Stimulated activated CD8-positive, alpha-beta memory T cell treated with anti-CD3 and anti-CD28 coated beads, Interleukin-12 subunit alpha, Interleukin-12 subunit beta, amount 100 ng/mL, for 24 hours (primary cell): ENCODE data around the gene STK10.
"Not testable (repeated sequence)": the region's sequence is repeated elsewhere in the genome, so short reads cannot be mapped to it uniquely, and the experiment has no call there.

Experiments
- DNase-seq: peaks from one replicate; pipeline ENCODE4 v3.0.0-alpha.2; 2020; ENCODE audit errors: extremely low read depth

Gene STK10

DNA sequence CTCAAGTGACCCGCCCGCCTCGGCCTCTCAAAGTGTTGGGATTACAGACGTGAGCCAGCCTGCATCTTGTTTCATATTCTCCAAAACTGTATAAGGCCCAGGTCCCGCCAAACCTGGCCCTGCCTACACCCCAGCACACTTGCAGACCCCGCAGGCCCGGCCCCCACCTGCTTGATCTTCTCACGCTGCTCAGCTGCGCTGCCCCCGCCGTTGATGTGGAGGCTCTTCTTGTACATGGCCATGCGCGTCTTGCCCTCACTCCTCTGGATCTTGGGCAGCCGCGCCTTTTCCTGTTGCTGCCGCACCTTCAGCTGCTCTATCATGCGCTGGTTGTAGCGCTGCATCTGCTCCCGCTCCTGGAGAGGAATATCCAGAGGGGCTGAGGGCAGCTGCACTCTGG is 132.6 kb downstream of the STK10 start:
- DNase-seq = no peak

DNA sequence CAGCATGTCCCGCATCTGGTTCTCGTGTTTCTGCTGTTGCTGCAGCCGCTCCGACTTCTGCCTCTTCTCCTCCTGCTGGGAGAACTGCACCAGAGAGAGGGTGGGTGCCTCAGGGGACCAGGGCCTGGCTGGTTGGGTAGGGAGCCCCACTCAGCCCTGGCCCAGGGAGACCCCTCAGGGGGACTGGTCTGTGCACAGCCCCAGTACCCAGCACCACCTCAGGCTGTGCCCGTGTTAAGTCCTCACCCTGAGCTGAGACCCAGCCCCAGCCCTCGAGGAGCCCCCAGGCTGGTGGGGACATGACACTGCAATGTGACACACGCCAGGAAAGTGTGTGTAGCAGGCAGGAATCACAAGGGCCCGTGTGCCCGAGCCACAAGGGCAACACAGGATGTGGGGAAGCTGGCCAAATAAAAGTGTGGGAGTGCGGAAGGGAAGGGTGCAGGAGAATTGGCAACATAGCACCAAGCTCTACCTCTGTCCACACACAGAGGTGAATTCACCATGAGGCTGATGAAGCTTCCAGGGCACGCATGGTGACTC is 133.3 kb downstream of the STK10 start:
- DNase-seq = no peak

DNA sequence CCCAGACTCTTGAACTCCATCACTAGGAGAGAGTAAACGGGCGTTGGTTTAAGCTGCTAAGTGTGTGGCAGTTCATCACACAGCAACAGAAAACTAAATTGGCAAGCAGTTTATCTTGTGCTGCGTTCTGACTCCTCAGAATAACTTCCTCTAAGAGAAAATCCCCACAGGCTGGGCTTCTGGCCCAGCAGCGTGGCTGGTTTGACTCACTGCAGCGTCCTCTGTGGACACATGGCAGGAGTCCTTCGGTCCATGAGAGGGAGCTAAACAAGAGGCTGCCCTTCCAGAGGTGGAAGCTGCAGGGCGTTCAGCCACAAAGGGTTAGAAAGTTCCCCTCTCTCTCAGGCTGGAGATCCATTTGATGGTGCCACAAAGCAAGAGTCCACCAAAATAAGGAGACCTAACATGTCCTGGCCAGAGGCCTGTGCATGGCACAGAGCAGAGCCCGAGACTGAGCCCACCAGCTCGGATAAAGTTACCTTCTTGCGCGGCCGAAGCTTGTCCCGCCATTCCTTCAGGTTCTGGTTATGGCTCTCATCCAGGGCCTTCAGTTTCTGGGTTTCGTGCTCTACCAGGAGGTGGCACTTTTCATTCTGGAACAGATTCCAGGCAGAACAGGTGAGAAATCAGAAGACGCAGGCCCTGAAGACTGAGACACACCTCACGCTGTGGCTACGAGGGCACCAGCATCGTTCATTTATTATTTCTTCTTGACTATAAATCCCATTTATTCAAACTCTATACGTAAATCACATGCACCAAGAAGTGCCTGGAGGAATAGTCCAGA is 135.4 kb downstream of the STK10 start:
- no peak for DNase-seq

DNA sequence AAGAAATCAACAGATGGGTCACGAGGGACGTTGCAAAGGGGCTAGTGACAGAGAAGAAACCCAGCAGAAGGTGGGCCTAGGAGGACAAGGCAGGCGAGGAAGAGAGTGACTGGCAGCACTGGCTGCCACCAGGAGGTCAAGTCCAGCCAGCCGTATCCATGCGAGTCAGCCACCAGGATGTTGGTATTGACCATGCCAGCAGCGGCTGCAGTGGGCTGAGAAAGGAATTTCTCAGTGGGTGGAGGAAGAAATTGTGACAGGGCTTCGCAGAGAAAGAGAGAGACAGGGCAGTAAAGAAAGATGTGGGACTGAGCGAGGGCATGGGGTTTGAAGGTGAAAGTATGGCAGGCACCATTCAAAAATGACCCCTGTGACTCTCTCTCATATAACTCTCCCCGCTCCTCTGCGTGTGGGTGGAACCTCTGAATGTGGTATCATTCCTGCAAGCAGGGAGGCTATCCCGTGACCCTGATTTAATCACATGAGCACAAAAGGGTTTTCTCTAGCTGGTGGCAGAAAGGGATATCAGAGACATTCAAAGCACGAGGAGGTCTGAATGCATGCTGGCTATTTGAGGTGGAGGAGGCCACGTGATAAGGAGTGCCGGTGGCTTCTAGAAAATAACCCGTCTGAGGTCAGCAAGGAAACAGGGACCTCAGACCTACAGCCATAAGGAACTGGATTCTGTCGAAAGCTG is 136.2 kb downstream of the STK10 start:
- no peak for DNase-seq

DNA sequence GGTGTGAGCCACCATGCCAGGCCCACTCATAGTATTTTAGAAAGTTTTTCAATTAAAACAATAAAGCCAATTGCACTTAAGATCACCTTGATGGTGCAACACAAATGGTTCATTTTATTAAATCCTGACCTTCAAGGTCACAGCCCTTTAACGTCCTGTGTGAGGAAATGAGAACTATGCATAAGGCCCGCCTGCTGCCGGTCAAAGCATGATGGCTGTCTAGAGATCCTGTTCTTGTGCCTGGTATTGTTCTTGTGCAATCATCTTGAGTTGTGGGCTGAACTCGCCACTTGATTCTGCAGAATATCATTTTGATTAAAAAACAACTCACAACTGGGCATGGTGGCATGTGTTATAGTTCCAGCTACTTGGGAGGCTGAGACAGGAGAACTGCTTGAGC is 137.9 kb downstream of the STK10 start:
- DNase-seq = no peak

DNA sequence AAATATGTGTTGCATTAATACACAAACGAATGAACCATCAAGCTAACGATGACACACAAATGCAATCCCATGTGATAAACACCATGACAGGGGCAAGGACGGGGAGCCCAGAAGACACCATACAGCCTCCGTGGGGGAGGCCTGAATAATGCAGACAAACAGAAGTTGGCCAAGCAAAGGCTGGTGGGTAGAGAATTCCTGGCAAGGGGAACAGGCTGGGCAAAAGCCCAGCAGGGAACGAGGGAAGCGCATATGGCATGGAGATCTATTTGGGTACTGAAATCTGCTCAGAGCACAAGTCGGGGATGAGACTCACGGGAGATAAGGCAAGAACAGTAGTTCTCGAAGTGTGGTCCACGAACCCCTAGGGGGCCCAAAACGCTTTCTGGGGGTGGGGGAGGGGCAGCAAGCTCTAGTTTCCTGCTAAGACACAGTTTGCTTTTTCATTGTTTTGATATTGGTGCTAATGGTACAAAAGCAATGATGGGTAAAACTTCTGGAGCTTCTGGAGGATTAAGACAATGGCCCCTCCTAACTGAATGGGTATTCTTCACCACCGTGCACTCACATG is 138.7 kb downstream of the STK10 start:
- no peak for DNase-seq

DNA sequence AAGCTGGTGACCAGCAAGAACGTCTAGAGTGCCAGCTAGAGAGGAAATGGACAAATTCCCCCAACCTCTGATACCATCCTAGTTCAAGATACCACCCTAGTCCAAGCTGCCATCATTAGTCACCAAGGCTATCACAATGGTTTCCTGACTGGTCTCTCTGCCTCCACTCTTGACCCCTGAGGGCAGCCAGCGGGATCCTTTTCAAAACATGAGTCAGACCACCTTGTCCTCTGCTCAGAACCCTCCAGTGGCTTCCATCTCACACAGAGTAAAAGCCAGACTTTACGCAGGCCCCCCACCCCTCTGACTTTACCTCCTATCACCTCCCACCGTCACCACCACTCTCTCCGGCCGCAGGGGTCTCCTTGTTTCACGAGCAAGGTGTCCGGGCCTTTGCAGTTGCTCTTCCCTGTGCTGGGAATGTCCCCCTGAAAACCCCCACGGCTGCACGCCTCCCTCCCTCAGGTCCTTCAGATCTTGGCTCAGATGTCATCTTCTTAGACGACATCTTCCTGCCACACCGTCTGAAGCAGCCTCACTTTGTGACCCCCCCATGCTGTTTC is 139.4 kb downstream of the STK10 start:
- no peak for DNase-seq

DNA sequence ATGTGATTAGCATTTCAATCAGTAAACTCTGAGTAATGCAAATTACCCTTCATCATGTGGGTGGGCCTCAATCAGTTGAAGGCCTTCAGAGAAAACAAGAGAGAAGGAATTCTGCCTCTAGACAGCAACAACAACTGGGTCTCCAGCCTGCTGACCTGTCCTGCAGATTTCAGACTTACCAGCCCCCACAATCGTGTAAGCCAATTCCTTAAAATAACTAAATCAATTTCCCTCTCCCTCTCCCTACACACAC is 139.9 kb downstream of the STK10 start:
- no peak for DNase-seq

DNA sequence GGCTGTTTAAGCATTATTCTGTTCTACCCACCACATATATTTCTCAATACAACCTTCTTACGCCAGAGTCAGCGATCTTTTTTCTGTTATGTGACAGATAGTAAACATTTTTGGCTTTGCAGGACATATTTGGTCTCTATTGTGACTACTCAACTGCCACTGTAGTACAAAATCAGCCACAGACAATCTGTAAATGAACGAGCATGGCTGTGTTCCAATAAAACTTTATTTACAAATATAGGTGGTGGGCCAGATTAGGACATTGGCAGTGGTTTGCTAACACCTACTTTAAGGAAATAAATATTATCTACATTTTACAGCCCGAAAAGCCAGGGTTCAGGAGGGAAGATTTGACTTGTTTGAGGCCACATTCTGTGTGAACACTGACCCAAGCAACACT is 141.4 kb downstream of the STK10 start:
- DNase-seq = no peak

DNA sequence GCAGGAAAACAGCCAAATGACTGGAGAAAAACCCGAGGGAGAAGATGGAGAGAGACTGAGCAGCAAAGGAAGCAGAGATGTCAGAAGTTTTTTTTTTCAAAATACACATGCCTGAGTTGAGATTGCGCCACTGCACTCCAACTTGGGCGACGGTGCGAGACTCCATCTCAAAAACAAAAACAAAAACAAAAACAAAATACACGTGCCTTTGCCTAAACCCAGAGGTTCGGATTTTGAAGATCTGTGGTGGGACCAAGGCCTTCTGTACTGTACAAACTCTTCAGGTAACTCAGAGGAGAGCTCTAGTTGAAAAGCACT is 142.8 kb downstream of the STK10 start:
- DNase-seq = no peak

DNA sequence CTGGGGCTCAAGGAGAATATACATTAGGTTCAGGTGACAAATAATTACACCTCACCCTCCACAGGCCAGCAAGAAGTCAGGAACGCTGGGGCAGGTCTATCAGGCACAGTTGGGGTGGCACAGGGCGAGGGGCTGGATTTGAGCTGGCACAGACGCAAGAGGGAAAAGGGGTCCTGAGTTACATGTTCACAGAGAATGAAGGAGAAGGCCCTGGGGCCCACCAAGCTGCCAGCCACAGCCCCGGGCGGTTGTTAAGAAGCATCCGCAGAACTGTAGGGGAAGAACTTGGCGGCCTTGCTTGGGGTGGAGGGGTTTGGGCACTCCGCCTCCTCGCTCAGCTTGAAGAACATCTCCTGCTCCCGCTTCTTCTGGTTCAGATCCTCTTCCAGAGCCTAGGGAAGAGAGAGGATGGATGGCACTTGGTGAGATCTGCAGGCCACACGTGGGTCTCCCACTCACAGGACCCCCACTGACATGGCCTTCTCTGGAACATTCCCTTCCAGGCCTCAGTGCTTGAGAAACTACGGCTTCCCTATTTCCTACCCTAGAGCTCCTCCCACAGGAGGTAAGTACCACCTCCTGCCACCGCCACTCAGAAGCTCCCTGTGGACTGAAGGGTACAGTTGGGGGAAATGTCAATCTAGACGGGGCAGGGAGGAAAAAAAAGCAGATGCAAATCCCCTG is 143.3 kb downstream of the STK10 start:
- DNase-seq = no peak

DNA sequence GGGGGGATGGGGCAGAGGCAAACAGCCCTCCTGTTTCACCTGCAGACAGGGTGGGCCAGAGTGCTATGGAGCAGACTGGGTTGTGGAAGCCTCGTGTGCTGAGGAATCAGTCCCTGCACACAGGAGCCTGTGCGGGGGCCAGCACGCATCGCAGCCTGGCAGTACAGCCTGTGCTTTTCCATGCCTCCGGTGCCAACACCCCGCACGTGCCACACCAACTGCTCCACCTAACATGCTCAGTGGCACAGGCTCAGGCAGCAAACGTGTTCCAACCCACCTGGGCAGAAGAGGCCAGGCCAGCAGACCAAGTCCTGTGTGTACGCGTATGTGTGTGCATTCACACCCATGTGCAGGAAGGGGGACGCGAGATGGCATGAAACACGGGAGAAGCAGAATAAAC is 144.2 kb downstream of the STK10 start:
- DNase-seq = no peak

DNA sequence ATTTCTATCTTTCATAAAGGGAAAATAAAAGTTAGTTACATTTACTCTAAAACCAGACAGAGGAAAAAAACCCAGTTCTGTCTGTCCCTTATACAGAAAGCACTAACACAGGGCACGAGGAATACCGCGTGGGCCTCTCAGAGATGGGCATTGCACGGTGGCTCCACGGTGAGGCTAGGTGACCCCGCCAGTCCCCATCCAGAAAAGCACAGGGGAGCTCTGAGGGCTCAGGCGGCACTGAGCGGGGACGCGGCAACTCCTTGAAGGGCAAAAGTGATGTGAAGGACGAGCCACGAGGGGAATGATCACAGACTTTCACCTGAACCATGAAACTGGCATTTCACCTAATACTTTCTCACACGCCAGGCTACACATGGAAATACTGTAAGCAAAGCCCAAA is 145.8 kb downstream of the STK10 start:
- DNase-seq = no peak

DNA sequence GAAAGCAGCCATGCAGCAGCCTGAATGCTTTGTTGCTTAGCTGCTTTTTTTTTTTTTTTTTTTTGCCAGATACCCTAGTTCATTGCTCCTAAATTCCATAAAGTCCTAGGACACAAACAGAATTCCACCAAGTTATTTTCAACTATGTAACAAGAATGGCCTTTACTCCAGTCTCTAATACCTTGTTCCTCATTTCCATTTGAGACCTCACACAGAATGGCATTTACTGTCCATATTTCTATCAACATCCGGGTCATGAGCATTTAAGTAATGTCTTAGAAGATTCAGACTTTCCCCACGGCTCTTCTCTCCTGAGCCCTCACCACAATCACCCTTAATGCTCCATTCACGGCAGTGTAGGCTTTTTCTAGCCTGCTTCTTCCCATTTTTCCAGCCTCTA is 149.9 kb downstream of the STK10 start:
- no peak for DNase-seq

DNA sequence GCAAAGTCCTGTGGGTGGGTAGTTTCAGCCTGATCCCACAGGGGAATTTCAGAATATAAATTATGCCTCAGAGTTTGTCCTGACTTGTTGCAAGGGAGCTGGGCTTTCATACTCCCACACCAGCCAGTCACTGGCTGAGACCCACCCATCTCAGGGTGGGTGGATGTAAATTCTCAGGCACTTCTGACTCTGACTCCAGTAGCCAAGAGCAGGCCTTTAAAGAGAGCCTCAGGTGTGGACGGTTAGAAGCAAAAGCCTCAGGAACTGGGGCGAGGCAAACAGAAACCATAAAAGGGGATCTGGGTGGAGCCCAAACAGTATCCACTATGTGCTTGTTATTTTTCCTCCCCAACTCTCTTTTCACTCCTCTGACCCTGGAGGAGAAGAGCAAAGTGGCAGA is 153.0 kb downstream of the STK10 start:
- no peak for DNase-seq

DNA sequence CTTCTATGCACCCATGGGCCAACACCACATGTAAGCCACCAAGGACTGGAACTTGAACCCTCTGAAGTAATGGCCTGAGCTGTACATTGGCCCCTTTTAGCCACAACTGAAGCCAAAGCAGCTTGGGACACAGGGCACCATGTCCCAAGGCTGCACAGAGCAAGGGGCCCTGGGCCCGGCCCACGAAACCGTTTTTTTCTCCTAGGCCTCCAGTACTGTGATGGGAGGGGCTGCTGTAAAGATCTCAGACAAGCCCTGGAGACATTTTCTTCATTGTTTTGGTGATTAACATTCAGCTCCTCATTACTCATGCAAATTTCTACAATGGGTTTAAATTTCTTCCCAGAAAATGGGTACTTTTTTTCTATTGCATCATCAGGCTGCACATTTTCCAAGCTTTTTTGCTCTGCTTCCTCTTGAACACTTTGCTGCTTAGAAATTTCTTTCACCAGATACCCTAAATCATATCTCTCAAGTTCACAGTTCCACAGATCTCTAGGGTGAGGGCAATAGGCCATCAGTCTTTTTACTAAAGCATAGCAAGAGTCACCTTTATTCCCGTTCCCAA is 156.0 kb downstream of the STK10 start:
- no peak for DNase-seq

DNA sequence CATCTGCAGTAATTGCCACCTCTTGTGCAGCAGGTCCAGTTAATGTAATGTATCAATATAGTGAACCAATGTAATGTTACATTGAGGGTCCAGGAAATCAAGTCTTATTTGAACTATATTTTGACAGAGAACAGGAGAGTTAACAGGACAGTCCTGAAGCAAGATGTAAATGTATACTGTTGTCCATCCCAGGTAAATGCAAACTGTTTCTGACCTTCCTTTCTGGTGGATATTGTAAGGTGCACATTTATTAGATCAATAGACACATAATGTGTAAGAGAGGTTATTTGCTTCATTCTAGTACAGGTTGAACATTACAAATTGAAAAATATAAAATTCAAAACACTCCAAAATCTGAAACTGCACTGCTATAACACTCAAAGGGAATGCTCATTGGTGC is 158.1 kb downstream of the STK10 start:
- DNase-seq = no peak

DNA sequence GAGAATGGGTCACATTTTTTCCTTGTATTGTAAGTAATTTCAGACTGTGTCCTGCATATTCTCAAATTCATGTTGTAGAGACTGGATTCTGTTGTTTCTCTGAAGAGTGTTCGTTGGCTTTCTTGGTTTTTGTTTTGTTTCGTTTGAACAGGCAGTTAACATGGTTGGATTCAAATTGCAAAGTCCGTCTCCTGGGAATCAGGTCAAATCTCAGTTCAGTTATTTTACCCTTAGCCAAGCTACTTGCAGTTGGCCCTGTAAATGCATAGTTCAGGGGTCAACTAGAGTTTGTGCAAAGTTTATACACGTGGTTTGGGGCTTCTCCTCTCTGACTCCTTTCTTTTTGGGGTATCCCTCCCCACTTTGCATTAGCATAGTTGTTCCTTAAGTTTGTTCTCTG is 159.9 kb downstream of the STK10 start:
- DNase-seq = no peak

DNA sequence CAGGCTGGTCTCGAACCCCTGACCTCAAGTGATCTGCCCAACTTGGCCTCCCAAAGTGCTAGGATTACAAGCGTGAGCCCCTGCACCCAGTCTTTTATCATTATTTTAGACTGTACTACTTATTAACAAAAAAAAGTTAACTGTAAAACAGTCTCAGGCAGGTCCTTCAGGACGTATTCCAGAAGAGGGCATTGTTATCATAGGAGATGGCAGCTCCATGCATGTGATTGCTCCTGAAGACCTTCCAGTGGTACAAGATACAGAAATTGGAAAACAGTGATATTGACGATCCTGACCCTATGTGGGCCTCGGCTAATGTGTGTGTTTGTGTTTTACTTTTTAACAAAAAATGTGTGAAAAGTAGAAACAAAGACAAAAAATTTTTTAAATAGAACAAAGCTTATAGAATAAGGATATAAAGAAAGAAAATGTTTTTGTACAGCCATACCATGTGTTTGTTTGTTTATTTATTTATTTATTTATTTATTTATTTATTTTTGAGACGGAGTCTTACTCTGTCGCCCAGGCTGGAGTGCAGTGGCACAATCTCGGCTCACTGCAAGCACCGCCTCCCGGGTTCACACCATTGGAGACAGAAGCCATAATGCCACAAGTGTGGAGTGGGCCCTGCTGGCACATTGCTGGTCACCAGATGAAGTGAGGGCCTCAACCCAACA is 167.8 kb downstream of the STK10 start:
- not testable (repeated sequence) for DNase-seq

DNA sequence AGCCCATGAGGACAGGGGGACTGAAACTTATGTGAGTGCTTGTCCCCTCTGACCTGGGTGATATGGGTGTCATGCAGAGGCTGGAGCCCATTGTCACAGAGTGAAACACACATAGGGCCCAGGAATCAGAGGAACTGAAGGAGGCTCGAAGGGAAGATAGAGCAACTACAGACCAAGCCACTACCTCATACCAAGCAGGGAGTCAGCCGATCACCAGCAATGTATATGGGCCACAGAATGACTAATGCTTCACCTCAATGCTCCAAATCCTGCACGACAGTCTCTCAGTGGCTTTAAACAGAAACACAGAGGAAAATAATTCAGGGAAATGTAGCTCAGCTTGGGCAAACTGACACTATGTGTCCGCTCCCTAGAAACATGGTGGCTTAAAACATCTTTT is 172.7 kb downstream of the STK10 start:
- DNase-seq = no peak

DNA sequence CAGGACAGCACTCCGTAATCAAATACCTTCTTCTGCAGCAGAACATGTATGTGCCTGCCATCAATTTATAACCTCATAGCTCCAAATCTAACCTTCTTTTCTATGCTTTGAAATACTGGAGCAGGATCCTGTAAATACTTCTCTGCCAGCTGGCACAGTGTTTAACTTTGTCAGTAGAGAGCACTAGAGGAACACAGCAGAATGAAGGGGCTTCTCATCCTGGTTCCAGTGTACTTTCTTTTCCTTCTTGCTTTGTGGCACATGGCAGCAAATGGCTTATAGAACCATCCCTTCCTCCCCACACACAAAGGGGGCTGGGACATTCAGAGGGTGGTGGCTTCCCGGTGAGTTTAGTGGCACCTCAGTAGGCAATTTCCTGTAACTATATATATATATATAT is 177.7 kb downstream of the STK10 start:
- no peak for DNase-seq
